AG09309 (cell line): ENCODE results near the gene SPTLC1.
"Not testable (repeated sequence)": the region's sequence is repeated elsewhere in the genome, so short reads cannot be mapped to it uniquely, and the experiment has no call there.

ENCODE experiments used
- DNase-seq: peaks from one replicate; pipeline ENCODE4 v3.0.0-alpha.2; 2010; ENCODE audit warnings: low read depth
- H3K4me3 ChIP-seq: 2 replicates; pipeline ENCODE4 v1.5.1; 2011; ENCODE audit warnings: mild to moderate bottlenecking, low read depth, low read length, moderate library complexity; ENCODE audit not compliant: control insufficient read depth
- TF ChIP-seq, protein P1 (sequence below): IDR thresholded peaks from 2 replicates; pipeline ENCODE4 v1.5.1; 2011; ENCODE audit warnings: mild to moderate bottlenecking, low read depth, low read length, inconsistent platforms; ENCODE audit not compliant: insufficient read depth, control insufficient read depth; ENCODE audit errors: missing control alignments

The SPTLC1 gene

DNA sequence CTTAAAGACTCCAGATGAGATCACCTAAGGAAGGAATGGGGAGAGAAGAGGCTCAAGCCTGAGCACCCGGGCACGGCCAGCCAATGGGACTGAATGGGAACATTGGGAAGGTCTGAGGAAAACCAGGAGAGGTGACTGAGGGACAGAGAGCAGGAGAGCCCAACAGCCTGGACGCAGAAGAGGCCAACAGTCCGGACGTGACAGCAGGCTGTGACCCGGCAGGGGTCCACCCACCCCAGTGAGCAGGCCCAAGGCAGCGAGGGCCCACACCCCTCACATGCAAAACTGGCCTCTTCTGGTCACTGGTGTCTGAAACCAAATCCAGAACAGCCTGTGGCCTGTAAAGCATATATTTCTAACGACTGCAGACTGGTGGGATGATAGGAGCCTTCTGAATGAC is 7.6 kb upstream of the SPTLC1 start:
- no peak overlapping the region for H3K4me3 ChIP-seq
- DNase-seq, result no peak
- TF ChIP-seq, protein P1, sequence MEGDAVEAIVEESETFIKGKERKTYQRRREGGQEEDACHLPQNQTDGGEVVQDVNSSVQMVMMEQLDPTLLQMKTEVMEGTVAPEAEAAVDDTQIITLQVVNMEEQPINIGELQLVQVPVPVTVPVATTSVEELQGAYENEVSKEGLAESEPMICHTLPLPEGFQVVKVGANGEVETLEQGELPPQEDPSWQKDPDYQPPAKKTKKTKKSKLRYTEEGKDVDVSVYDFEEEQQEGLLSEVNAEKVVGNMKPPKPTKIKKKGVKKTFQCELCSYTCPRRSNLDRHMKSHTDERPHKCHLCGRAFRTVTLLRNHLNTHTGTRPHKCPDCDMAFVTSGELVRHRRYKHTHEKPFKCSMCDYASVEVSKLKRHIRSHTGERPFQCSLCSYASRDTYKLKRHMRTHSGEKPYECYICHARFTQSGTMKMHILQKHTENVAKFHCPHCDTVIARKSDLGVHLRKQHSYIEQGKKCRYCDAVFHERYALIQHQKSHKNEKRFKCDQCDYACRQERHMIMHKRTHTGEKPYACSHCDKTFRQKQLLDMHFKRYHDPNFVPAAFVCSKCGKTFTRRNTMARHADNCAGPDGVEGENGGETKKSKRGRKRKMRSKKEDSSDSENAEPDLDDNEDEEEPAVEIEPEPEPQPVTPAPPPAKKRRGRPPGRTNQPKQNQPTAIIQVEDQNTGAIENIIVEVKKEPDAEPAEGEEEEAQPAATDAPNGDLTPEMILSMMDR, result no peak

DNA sequence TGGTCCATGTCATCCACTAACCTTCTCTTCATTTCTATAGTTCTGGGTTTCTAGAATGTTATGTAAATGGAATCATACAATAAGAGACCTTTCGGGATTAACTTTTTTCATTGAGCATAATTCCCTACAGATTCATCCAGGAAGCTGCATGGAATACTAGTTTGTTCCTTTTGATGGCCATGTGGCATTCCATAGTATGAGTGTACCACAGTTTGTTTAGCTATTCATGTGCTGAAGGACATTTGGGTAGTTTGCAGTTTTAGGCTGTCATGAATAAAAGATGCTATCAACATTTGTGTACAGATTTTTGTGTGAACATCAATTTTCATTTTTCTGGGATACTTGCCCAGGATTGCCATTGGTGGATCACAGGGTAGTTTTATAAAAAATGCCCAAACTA is 6.8 kb upstream of the SPTLC1 start:
- TF ChIP-seq, protein P1, result no peak
- no peak for DNase-seq

DNA sequence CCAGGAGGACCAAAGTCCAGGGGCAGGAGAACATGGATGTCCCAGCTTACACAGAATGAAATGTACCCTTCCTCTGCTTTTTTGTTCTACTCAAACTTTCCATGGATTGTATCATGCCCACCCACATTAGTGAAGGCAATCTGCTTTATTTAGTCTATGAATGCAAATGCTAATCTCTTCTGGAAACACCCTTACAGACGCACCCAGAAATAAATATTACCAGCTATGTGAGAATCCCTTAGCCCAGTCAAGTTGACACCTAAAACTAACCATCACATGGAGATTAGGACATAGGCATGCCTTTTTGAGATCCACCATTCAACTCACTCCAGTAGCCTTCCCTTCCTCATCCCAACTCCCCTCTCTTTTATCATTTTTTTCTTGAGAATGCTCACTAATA is 6.1 kb upstream of the SPTLC1 start:
- H3K4me3 ChIP-seq, result no peak overlapping the region
- TF ChIP-seq, protein P1, result no peak
- DNase-seq, result no peak

More for the DNA sequence above, 6.8 kb upstream of the SPTLC1 start:
- no peak overlapping the region for H3K4me3 ChIP-seq

DNA sequence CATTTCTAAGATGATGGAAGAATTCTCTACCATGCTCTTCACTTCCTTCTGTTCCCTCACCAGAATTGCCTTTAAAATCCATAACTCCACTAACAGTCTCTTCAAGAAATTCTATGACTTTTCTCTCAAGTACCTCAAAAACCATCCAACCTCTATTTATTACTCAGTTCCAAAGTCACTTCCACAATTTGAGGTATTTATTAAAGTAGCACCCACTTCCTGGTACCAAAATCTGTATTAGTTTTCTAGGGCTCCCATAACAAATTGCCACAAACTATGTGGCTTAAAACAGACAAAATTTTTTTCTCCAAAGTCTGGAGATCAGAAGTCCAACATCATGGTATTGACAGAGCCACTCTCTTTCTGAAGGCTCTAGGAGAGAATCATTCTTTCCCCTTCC is 4.9 kb upstream of the SPTLC1 start:
- DNase-seq, result no peak
- H3K4me3 ChIP-seq, result no peak overlapping the region
- TF ChIP-seq, protein P1, result no peak

DNA sequence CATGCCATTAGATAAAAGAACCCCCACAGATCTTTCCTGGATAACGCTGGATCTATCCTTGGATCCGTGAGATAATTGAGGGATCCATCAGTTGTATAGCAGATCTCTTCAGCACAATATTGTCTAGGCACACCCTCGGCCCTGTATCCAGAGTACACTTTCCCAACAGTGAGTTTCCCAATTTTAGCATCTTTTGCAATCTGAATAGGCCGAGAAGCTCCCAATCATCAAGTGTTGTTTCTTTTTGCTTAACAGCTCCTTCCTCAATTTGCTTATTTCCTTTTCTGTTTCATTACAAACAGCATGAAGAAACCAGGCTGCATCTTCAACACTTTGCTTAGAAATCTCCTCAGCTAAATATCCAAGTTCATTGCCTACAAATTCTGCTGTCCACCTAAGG is 4.4 kb upstream of the SPTLC1 start:
- TF ChIP-seq, protein P1, result no peak
- no peak overlapping the region for H3K4me3 ChIP-seq
- no peak for DNase-seq

DNA sequence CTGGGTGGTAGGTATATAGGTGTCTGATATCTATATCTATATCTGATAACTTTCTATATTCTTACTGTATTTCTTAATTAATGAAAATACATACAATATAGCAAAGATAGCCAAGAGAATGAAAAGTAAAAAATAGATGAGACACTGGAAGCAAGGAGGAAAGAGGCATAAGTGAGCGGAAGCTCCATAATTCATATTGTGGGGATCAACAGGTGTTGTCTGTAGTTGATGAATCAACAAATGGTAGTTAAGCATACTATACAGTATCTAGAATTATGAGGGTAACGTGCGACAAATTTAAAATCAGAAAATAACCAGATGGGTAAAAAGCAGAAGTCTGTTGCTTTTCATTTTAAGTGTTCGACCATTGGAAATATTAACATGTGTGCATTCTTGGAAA is 7.1 kb downstream of the SPTLC1 start:
- TF ChIP-seq, protein P1, result no peak
- no peak for DNase-seq
- H3K4me3 ChIP-seq, result no peak overlapping the region

DNA sequence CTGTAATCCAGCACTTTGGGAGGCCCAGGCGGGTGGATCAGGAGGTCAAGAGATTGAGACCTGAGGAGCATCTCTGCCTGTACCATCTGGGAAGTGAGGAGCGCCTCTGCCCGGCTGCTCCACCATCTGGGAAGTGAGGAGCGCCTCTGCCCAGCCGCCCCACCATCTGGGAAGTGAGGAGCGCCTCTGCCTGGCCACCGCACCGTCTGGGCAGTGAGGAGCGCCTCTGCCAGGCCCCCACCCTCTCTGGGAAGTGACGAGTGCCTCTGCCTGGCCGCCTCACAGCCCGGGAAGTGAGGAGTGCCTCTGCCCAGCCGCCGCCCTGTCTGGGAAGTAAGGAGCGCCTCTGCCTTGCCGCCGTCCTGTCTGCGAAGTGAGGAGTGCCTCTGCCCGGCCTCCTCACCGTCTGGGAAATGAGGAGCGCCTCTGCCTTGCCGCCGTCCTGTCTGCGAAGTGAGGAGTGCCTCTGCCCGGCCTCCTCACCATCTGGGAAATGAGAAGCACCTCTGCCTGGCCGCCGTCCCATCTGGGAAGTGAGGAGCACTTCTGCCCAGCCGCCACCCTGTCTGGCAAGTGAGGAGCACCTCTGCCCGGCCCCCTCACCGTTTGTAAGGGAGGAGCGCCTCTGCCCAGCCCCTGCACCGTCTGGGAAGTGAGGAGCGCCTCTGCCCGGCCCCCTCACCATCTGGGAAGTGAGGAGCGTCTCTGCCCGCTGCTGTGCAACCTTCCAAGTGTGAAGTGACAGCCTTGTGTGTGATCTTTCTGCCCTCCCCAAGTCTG is 9.6 kb downstream of the SPTLC1 start:
- not testable (repeated sequence) for DNase-seq, H3K4me3 ChIP-seq

DNA sequence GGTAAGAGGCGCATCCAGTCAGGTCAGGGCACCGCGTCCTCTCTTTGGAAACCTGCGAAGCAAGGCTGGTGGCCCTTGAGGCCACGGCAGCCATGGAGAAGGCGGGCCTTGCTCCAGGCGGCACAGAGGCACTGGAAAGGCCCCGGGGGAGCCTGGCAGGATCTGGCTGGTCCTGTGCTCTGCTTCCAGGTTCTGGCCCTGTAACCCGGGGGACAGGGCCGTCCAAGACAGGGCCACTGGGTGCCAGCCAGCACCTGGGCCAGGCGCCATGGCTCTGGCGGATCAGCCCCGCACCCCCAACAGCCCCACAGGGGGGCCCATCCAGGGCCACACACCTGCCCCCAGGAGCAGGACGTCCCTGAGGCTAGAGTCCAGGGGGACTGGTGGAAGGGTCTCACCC is 11.6 kb downstream of the SPTLC1 start:
- not testable (repeated sequence) for H3K4me3 ChIP-seq, DNase-seq
